ENCODE data around the gene USP10. TPM values are rescaled to one million over a fixed set of nuclear protein-coding genes. Genes with fewer than 3 reads are reported as not detected.

Gene USP10
- total and polyA plus RNA-seq, 4 donors: 28.2 to 46.1 (median 42.0) TPM

DNA sequence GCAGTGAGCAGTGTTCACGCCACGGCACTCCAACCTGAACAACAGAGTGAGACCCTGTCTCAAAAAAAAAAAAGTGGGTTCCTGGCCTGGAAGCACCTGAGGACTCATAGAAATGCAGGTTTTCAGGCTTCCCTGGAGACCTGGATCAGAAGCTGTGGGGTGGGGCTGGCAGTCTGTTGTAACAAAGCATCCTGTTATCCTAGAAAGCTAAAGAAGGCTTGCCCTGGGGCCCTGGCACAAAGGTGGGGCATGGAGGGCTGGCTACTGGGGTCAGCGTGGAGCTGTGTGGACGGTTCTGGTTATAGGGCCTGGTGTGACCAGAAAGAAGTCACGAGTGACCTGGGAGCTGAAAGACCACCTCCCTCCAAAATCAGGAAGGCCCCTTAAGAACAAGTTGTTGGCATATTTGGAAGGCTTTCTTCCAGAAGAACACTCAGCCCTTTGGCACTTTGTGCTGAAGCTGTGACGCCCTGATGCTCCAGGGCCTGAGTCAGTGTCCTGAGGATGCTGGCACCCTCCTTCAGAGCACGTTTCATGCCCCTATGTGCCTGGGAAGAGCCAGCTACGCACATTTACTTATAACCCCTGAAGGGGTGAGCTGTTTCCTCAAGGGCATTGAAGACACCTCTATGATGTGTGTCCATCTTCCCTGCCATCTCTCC lies 126.2 kb downstream of the USP10 start:
- Histone ChIP-seq H3K36me3 (ENCODE audit: control insufficient read depth in 4 of 4, insufficient read depth in 3 of 4, low read depth in 1 of 4, low read length in 3 of 4) (no peaks in the 10 kb centered on the region), H3K4me3 (ENCODE audit: low read depth in 1 of 3, low read length in 3 of 3) (no peak overlapping the region), H3K27ac (ENCODE audit: low read depth in 1 of 2, low read length in 2 of 2) (peak overlapping the region; percentile 52 to 60), H3K9me3 (ENCODE audit: control insufficient read depth in 4 of 4, low read length in 3 of 4) (no peaks in the 10 kb centered on the region), H3K4me1 (ENCODE audit: control insufficient read depth in 4 of 4, insufficient read depth in 4 of 4, low read length in 3 of 4) (no peaks in the 10 kb centered on the region), H3K9ac (ENCODE audit: low read depth in 1 of 2, low read length in 2 of 2) (no peak overlapping the region), H3K27me3 (ENCODE audit: control insufficient read depth in 4 of 4, insufficient read depth in 4 of 4, low read length in 3 of 4) (peaks cover 0 to 3% (median 0%) of the 10 kb centered on the region in 4 donors)
- no peak for DNase-seq (ENCODE audit: low spot score)
- TF ChIP-seq YY1 (IDR thresholded peaks at IDR 0.05) (no peak), TAF1 (conservative IDR thresholded peaks at IDR 0.05) (no peak), JUND (IDR thresholded peaks at IDR 0.05) (no peak), HNF4A (conservative IDR thresholded peaks at IDR 0.05) (no peak), NR2F2 (IDR thresholded peaks at IDR 0.05) (no peak), RAD21 (IDR thresholded peaks at IDR 0.05) (no peak), RXRA (IDR thresholded peaks at IDR 0.05) (no peak), CTCF (IDR thresholded peaks at IDR 0.05; ENCODE audit: low read depth, low read length, missing input control) (no peak), GABPA (IDR thresholded peaks at IDR 0.05 in 1 of 2, conservative IDR thresholded peaks at IDR 0.05 in 1 of 2) (no peak), EGR1 (IDR thresholded peaks at IDR 0.05; ENCODE audit: low read depth in 2 of 2) (no peak)
- TF ChIP-seq, protein P1, sequence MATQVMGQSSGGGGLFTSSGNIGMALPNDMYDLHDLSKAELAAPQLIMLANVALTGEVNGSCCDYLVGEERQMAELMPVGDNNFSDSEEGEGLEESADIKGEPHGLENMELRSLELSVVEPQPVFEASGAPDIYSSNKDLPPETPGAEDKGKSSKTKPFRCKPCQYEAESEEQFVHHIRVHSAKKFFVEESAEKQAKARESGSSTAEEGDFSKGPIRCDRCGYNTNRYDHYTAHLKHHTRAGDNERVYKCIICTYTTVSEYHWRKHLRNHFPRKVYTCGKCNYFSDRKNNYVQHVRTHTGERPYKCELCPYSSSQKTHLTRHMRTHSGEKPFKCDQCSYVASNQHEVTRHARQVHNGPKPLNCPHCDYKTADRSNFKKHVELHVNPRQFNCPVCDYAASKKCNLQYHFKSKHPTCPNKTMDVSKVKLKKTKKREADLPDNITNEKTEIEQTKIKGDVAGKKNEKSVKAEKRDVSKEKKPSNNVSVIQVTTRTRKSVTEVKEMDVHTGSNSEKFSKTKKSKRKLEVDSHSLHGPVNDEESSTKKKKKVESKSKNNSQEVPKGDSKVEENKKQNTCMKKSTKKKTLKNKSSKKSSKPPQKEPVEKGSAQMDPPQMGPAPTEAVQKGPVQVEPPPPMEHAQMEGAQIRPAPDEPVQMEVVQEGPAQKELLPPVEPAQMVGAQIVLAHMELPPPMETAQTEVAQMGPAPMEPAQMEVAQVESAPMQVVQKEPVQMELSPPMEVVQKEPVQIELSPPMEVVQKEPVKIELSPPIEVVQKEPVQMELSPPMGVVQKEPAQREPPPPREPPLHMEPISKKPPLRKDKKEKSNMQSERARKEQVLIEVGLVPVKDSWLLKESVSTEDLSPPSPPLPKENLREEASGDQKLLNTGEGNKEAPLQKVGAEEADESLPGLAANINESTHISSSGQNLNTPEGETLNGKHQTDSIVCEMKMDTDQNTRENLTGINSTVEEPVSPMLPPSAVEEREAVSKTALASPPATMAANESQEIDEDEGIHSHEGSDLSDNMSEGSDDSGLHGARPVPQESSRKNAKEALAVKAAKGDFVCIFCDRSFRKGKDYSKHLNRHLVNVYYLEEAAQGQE (IDR thresholded peaks at IDR 0.05): no peak
- TF ChIP-seq, protein P2, sequence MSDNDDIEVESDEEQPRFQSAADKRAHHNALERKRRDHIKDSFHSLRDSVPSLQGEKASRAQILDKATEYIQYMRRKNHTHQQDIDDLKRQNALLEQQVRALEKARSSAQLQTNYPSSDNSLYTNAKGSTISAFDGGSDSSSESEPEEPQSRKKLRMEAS (IDR thresholded peaks at IDR 0.05): no peak
- TF ChIP-seq, protein P3, sequence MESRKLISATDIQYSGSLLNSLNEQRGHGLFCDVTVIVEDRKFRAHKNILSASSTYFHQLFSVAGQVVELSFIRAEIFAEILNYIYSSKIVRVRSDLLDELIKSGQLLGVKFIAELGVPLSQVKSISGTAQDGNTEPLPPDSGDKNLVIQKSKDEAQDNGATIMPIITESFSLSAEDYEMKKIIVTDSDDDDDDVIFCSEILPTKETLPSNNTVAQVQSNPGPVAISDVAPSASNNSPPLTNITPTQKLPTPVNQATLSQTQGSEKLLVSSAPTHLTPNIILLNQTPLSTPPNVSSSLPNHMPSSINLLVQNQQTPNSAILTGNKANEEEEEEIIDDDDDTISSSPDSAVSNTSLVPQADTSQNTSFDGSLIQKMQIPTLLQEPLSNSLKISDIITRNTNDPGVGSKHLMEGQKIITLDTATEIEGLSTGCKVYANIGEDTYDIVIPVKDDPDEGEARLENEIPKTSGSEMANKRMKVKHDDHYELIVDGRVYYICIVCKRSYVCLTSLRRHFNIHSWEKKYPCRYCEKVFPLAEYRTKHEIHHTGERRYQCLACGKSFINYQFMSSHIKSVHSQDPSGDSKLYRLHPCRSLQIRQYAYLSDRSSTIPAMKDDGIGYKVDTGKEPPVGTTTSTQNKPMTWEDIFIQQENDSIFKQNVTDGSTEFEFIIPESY (IDR thresholded peaks at IDR 0.05): no peak
- WGBS: 92% methylated on average over 8 of the region's 8 CpGs

- Histone ChIP-seq H3K9me3 (ENCODE audit: control insufficient read depth in 4 of 4, low read length in 3 of 4) (no peaks in the 10 kb centered on the region), H3K4me1 (ENCODE audit: control insufficient read depth in 4 of 4, insufficient read depth in 4 of 4, low read length in 3 of 4) (no peaks in the 10 kb centered on the region), H3K4me3 (ENCODE audit: low read depth in 1 of 3, low read length in 3 of 3) (no peak overlapping the region), H3K27me3 (ENCODE audit: control insufficient read depth in 4 of 4, insufficient read depth in 4 of 4, low read length in 3 of 4) (peaks cover 0 to 3% (median 0%) of the 10 kb centered on the region in 4 donors), H3K27ac (ENCODE audit: low read depth in 1 of 2, low read length in 2 of 2) (peak overlapping the region; percentile 52 to 60), H3K36me3 (ENCODE audit: control insufficient read depth in 4 of 4, insufficient read depth in 3 of 4, low read depth in 1 of 4, low read length in 3 of 4) (no peaks in the 10 kb centered on the region), H3K9ac (ENCODE audit: low read depth in 1 of 2, low read length in 2 of 2) (no peak overlapping the region)
- no peak for TF ChIP-seq SP1 (IDR thresholded peaks at IDR 0.05)
- peak; percentile 9 for TF ChIP-seq NR2F2 (IDR thresholded peaks at IDR 0.05)
- 80% methylated on average over 13 of the region's 13 CpGs for WGBS
- DNase-seq (ENCODE audit: low spot score): no peak
Observed at GRCh38 chr16:84826558-84826941, 126.8 kb downstream of the USP10 start.

Measured in liver (tissue), 9 donors.